ENCODE measurements around the gene TESK1. TPM values are rescaled to one million over a fixed set of nuclear protein-coding genes. Genes with fewer than 3 reads are reported as not detected.

TESK1 gene
- total RNA-seq, 1 experiment from 2014 or later, result 31.9 TPM

GRCh38 chr9:35605351-35606137 lies 482 bp downstream of the TESK1 start:
- H3K36me3 ChIP-seq (ENCODE audit: insufficient read depth, low read length, poor library complexity, severe bottlenecking), result peaks cover 11% of the 10 kb centered on the region
- DNase-seq (ENCODE audit: low spot score), result peak; percentile 22
- intact Hi-C loops (cut with micrococcal nuclease; ENCODE audit: unreplicated experiment), result loop anchor here (10.0 kb wide), 1 partner anchor 209 kb away; the partner anchor contains the start of genes HINT2 and SPAG8
- H3K9me3 ChIP-seq (ENCODE audit: low read depth, low read length, poor library complexity, severe bottlenecking), result no peaks in the 10 kb centered on the region
- ChIA-PET POLR2A (ENCODE audit: low non-redundant PET) (no interaction called here), CTCF (no interaction called here)
- peak overlapping the region; percentile 79 for H3K4me3 ChIP-seq (ENCODE audit: low read depth, low read length, poor library complexity, severe bottlenecking)
- no peaks in the 10 kb centered on the region for H3K27me3 ChIP-seq (replicated peaks; ENCODE audit: insufficient read depth, low read depth, low read length, poor library complexity)
- no TSS peak for BruUV-seq (replicated peaks)
- no peaks in the 10 kb centered on the region for H3K4me1 ChIP-seq (ENCODE audit: insufficient read depth, low read length, poor library complexity, severe bottlenecking)
- H3K27ac ChIP-seq (ENCODE audit: low read depth, low read length, poor library complexity, severe bottlenecking), result peak overlapping the region; percentile 63
- TF ChIP-seq EZH2 (IDR thresholded peaks at IDR 0.05; ENCODE audit: borderline replicate concordance, low read depth, low read length, poor library complexity, severe bottlenecking), result no peak
- TF ChIP-seq CTCF (conservative IDR thresholded peaks at IDR 0.05; ENCODE audit: low read depth, low read length), result no peak

GRCh38 chr9:35606138-35606504 lies 1.1 kb downstream of the TESK1 start:
- H3K4me1 ChIP-seq (ENCODE audit: insufficient read depth, low read length, poor library complexity, severe bottlenecking), result no peaks in the 10 kb centered on the region
- POLR2A ChIA-PET (ENCODE audit: low non-redundant PET), result no interaction called here
- TF ChIP-seq EZH2 (IDR thresholded peaks at IDR 0.05; ENCODE audit: borderline replicate concordance, low read depth, low read length, poor library complexity, severe bottlenecking), result no peak
- no peak for TF ChIP-seq CTCF (conservative IDR thresholded peaks at IDR 0.05; ENCODE audit: low read depth, low read length)
- intact Hi-C loops (cut with micrococcal nuclease; ENCODE audit: unreplicated experiment), result loop anchor here (10.0 kb wide), 1 partner anchor 209 kb away; the partner anchor contains the start of genes HINT2 and SPAG8
- peak overlapping the region; percentile 63 for H3K27ac ChIP-seq (ENCODE audit: low read depth, low read length, poor library complexity, severe bottlenecking)
- DNase-seq (ENCODE audit: low spot score), result no peak
- CTCF ChIA-PET, result no interaction called here
- no peaks in the 10 kb centered on the region for H3K9me3 ChIP-seq (ENCODE audit: low read depth, low read length, poor library complexity, severe bottlenecking)
- H3K36me3 ChIP-seq (ENCODE audit: insufficient read depth, low read length, poor library complexity, severe bottlenecking), result peaks cover 11% of the 10 kb centered on the region
- no TSS peak for BruUV-seq (replicated peaks)
- no peaks in the 10 kb centered on the region for H3K27me3 ChIP-seq (replicated peaks; ENCODE audit: insufficient read depth, low read depth, low read length, poor library complexity)
- H3K4me3 ChIP-seq (ENCODE audit: low read depth, low read length, poor library complexity, severe bottlenecking), result peak overlapping the region; percentile 79

GRCh38 chr9:35606726-35607125 lies 1.7 kb downstream of the TESK1 start:
- Histone ChIP-seq H3K36me3 (ENCODE audit: insufficient read depth, low read length, poor library complexity, severe bottlenecking) (peaks cover 11% of the 10 kb centered on the region), H3K4me1 (ENCODE audit: insufficient read depth, low read length, poor library complexity, severe bottlenecking) (no peaks in the 10 kb centered on the region), H3K27ac (ENCODE audit: low read depth, low read length, poor library complexity, severe bottlenecking) (no peak overlapping the region), H3K27me3 (replicated peaks; ENCODE audit: insufficient read depth, low read depth, low read length, poor library complexity) (no peaks in the 10 kb centered on the region), H3K9me3 (ENCODE audit: low read depth, low read length, poor library complexity, severe bottlenecking) (no peaks in the 10 kb centered on the region), H3K4me3 (ENCODE audit: low read depth, low read length, poor library complexity, severe bottlenecking) (peak overlapping the region; percentile 79)
- BruUV-seq (replicated peaks), result no TSS peak
- POLR2A ChIA-PET (ENCODE audit: low non-redundant PET), result no interaction called here
- TF ChIP-seq EZH2 (IDR thresholded peaks at IDR 0.05; ENCODE audit: borderline replicate concordance, low read depth, low read length, poor library complexity, severe bottlenecking) (no peak), CTCF (conservative IDR thresholded peaks at IDR 0.05; ENCODE audit: low read depth, low read length) (no peak)
- CTCF ChIA-PET, result no interaction called here
- no peak for DNase-seq (ENCODE audit: low spot score)
- intact Hi-C loops (cut with micrococcal nuclease; ENCODE audit: unreplicated experiment), result loop anchor here (10.0 kb wide), 1 partner anchor 208 kb away; the partner anchor contains the start of genes HINT2 and SPAG8
